ENCODE results near the gene SKP1.

Gene SKP1

GRCh38 chr5:134138416-134139376 lies 38.1 kb downstream of the SKP1 start:
- Histone ChIP-seq H3K36me3 (ENCODE audit: control insufficient read depth, insufficient read depth, low read length) (peaks cover 15% of the 10 kb centered on the region), H3K27ac (ENCODE audit: low read depth, low read length) (no peak overlapping the region), H3K4me1 (ENCODE audit: control insufficient read depth, insufficient read depth, low read length) (no peaks in the 10 kb centered on the region)

GRCh38 chr5:134136771-134137170 lies 40.0 kb downstream of the SKP1 start:
- no peaks in the 10 kb centered on the region for H3K4me1 ChIP-seq (ENCODE audit: control insufficient read depth, insufficient read depth, low read length)
- no peaks in the 10 kb centered on the region for H3K27me3 ChIP-seq (ENCODE audit: control insufficient read depth, insufficient read depth, low read length)
- H3K4me3 ChIP-seq (ENCODE audit: low read length) = no peak overlapping the region
- no peak overlapping the region for H3K9ac ChIP-seq (ENCODE audit: low read length)
- no peak overlapping the region for H3K27ac ChIP-seq (ENCODE audit: low read depth, low read length)
- peaks cover 11% of the 10 kb centered on the region for H3K36me3 ChIP-seq (ENCODE audit: control insufficient read depth, insufficient read depth, low read length)

More at GRCh38 chr5:134138416-134139376, 38.1 kb downstream of the SKP1 start:
- Histone ChIP-seq H3K9ac (ENCODE audit: low read length) (no peak overlapping the region), H3K27me3 (ENCODE audit: control insufficient read depth, insufficient read depth, low read length) (no peaks in the 10 kb centered on the region), H3K4me3 (ENCODE audit: low read length) (no peak overlapping the region)

- Histone ChIP-seq H3K4me1 (ENCODE audit: control insufficient read depth, insufficient read depth, low read length) (no peaks in the 10 kb centered on the region), H3K36me3 (ENCODE audit: control insufficient read depth, insufficient read depth, low read length) (peaks cover 8% of the 10 kb centered on the region), H3K27ac (ENCODE audit: low read depth, low read length) (no peak overlapping the region), H3K27me3 (ENCODE audit: control insufficient read depth, insufficient read depth, low read length) (no peaks in the 10 kb centered on the region), H3K9ac (ENCODE audit: low read length) (no peak overlapping the region), H3K4me3 (ENCODE audit: low read length) (no peak overlapping the region)
Observed at GRCh38 chr5:134136221-134136631, 40.5 kb downstream of the SKP1 start.

GRCh38 chr5:134135091-134135655 lies 41.6 kb downstream of the SKP1 start:
- Histone ChIP-seq H3K27me3 (ENCODE audit: control insufficient read depth, insufficient read depth, low read length) (no peaks in the 10 kb centered on the region), H3K36me3 (ENCODE audit: control insufficient read depth, insufficient read depth, low read length) (peaks cover 4% of the 10 kb centered on the region), H3K4me3 (ENCODE audit: low read length) (no peak overlapping the region), H3K9ac (ENCODE audit: low read length) (no peak overlapping the region), H3K4me1 (ENCODE audit: control insufficient read depth, insufficient read depth, low read length) (no peaks in the 10 kb centered on the region), H3K27ac (ENCODE audit: low read depth, low read length) (no peak overlapping the region)

GRCh38 chr5:134133995-134134541 lies 42.7 kb downstream of the SKP1 start:
- no peak overlapping the region for H3K9ac ChIP-seq (ENCODE audit: low read length)
- no peak overlapping the region for H3K4me3 ChIP-seq (ENCODE audit: low read length)
- peaks cover 4% of the 10 kb centered on the region for H3K36me3 ChIP-seq (ENCODE audit: control insufficient read depth, insufficient read depth, low read length)
- no peak overlapping the region for H3K27ac ChIP-seq (ENCODE audit: low read depth, low read length)
- H3K4me1 ChIP-seq (ENCODE audit: control insufficient read depth, insufficient read depth, low read length) = no peaks in the 10 kb centered on the region
- no peaks in the 10 kb centered on the region for H3K27me3 ChIP-seq (ENCODE audit: control insufficient read depth, insufficient read depth, low read length)

GRCh38 chr5:134133188-134133994 lies 43.4 kb downstream of the SKP1 start:
- Histone ChIP-seq H3K27ac (ENCODE audit: low read depth, low read length) (no peak overlapping the region), H3K4me3 (ENCODE audit: low read length) (no peak overlapping the region), H3K36me3 (ENCODE audit: control insufficient read depth, insufficient read depth, low read length) (peaks cover 4% of the 10 kb centered on the region)

GRCh38 chr5:134132372-134133187 lies 44.2 kb downstream of the SKP1 start:
- Histone ChIP-seq H3K9ac (ENCODE audit: low read length) (no peak overlapping the region), H3K4me1 (ENCODE audit: control insufficient read depth, insufficient read depth, low read length) (no peaks in the 10 kb centered on the region), H3K36me3 (ENCODE audit: control insufficient read depth, insufficient read depth, low read length) (peaks cover 4% of the 10 kb centered on the region), H3K27ac (ENCODE audit: low read depth, low read length) (no peak overlapping the region), H3K4me3 (ENCODE audit: low read length) (no peak overlapping the region), H3K27me3 (ENCODE audit: control insufficient read depth, insufficient read depth, low read length) (no peaks in the 10 kb centered on the region)

More at GRCh38 chr5:134133188-134133994, 43.4 kb downstream of the SKP1 start:
- Histone ChIP-seq H3K9ac (ENCODE audit: low read length) (no peak overlapping the region), H3K27me3 (ENCODE audit: control insufficient read depth, insufficient read depth, low read length) (no peaks in the 10 kb centered on the region), H3K4me1 (ENCODE audit: control insufficient read depth, insufficient read depth, low read length) (no peaks in the 10 kb centered on the region)

- no peak overlapping the region for H3K27ac ChIP-seq (ENCODE audit: low read depth, low read length)
- H3K27me3 ChIP-seq (ENCODE audit: control insufficient read depth, insufficient read depth, low read length) = no peaks in the 10 kb centered on the region
- peaks cover 3% of the 10 kb centered on the region for H3K36me3 ChIP-seq (ENCODE audit: control insufficient read depth, insufficient read depth, low read length)
- H3K4me3 ChIP-seq (ENCODE audit: low read length) = no peak overlapping the region
- H3K4me1 ChIP-seq (ENCODE audit: control insufficient read depth, insufficient read depth, low read length) = no peaks in the 10 kb centered on the region
- no peak overlapping the region for H3K9ac ChIP-seq (ENCODE audit: low read length)
Observed at GRCh38 chr5:134131578-134132350, 45.0 kb downstream of the SKP1 start.

- Histone ChIP-seq H3K27me3 (ENCODE audit: control insufficient read depth, insufficient read depth, low read length) (no peaks in the 10 kb centered on the region), H3K27ac (ENCODE audit: low read depth, low read length) (no peak overlapping the region), H3K4me1 (ENCODE audit: control insufficient read depth, insufficient read depth, low read length) (no peaks in the 10 kb centered on the region), H3K36me3 (ENCODE audit: control insufficient read depth, insufficient read depth, low read length) (no peaks in the 10 kb centered on the region), H3K9ac (ENCODE audit: low read length) (no peak overlapping the region), H3K4me3 (ENCODE audit: low read length) (no peak overlapping the region)
Observed at GRCh38 chr5:134131165-134131564, 45.6 kb downstream of the SKP1 start.

- no peak overlapping the region for H3K27ac ChIP-seq (ENCODE audit: low read depth, low read length)
- no peak overlapping the region for H3K4me3 ChIP-seq (ENCODE audit: low read length)
- H3K9ac ChIP-seq (ENCODE audit: low read length) = no peak overlapping the region
- H3K27me3 ChIP-seq (ENCODE audit: control insufficient read depth, insufficient read depth, low read length) = no peaks in the 10 kb centered on the region
- H3K4me1 ChIP-seq (ENCODE audit: control insufficient read depth, insufficient read depth, low read length) = peaks cover under 1% of the 10 kb centered on the region
- no peaks in the 10 kb centered on the region for H3K36me3 ChIP-seq (ENCODE audit: control insufficient read depth, insufficient read depth, low read length)
Observed at GRCh38 chr5:134130239-134130945, 46.4 kb downstream of the SKP1 start.

All from rectal smooth muscle tissue (tissue), 1 donor.